ENCODE measurements around the gene ATP2A1. TPM values are rescaled to one million over a fixed set of nuclear protein-coding genes. Genes with fewer than 3 reads are reported as not detected.
"Not testable (repeated sequence)": the region's sequence is repeated elsewhere in the genome, so short reads cannot be mapped to it uniquely, and the experiment has no call there.

The ATP2A1 gene
- polyA plus RNA-seq, 1 experiment, result 0.50 TPM

DNA sequence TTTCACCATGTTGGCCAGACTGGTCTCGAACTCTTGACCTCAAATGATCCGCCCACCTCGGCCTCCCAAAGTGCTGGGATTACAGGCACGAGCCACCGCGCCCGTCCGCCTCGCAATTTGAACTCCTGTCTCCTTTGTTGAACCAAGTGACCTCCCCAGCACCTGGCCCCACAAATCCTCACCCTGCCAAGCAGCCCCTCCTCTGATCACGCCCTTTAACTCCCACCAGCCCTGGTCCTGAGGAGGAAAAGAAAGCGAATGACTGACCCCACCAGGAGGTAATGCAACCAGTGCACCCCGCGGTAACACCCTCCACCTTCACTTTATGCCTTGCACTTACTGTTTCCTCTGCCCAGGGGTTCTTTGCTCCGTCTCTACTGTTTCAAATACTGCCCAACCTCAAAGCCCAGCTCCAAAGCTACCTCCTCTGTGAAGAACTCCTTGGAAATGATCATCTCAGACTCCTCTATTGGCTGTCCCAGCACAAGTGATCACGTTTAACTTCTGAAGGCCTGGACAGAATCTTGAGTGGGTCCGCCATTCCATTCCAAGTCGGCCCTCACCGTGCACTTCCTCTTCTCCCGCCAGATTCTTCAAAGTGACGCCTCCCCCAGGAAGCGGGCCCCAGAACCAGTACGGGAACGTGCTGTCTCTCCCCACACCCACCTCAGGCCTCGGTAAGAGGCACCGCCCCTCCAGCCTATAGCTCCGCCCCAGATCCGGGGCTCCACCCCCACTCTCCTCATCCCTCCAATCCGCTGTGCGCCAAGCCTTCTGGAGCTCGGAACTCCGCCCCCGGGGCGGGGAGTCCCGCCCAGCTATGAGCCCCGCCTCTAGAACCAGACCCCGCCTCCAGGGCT, 57.9 kb downstream of the ATP2A1 start:
- TF ChIP-seq, protein P1, sequence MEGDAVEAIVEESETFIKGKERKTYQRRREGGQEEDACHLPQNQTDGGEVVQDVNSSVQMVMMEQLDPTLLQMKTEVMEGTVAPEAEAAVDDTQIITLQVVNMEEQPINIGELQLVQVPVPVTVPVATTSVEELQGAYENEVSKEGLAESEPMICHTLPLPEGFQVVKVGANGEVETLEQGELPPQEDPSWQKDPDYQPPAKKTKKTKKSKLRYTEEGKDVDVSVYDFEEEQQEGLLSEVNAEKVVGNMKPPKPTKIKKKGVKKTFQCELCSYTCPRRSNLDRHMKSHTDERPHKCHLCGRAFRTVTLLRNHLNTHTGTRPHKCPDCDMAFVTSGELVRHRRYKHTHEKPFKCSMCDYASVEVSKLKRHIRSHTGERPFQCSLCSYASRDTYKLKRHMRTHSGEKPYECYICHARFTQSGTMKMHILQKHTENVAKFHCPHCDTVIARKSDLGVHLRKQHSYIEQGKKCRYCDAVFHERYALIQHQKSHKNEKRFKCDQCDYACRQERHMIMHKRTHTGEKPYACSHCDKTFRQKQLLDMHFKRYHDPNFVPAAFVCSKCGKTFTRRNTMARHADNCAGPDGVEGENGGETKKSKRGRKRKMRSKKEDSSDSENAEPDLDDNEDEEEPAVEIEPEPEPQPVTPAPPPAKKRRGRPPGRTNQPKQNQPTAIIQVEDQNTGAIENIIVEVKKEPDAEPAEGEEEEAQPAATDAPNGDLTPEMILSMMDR (IDR thresholded peaks at IDR 0.05; ENCODE audit: low read depth, low read length), result no peak
- CTCF ChIA-PET, result interaction anchor here (0.5 to 1.8 kb wide), 2 partner anchors 9 to 744 kb away, joined by 3 to 14 read pairs; no protein-coding TSS in a partner anchor
- H3K27ac ChIP-seq (ENCODE audit: low read depth, low read length), result no peak overlapping the region
- POLR2A ChIA-PET, result no interaction called here
- H3K4me3 ChIP-seq (ENCODE audit: low read depth, low read length), result no peak overlapping the region
- peaks cover 7% of the 10 kb centered on the region; the same call in 1 of the 2 replicates for H3K9me3 ChIP-seq (ENCODE audit: control insufficient read depth, insufficient read depth, low read length)
- H3K27me3 ChIP-seq (ENCODE audit: control insufficient read depth, insufficient read depth, low read length), result no peaks in the 10 kb centered on the region
- DNase-seq (ENCODE audit: low read depth, low spot score), result no peak

GRCh38 chr16:28936784-28937155, 58.5 kb downstream of the ATP2A1 start:
- no peak for DNase-seq (ENCODE audit: low read depth, low spot score)
- Histone ChIP-seq H3K9me3 (ENCODE audit: control insufficient read depth, insufficient read depth, low read length) (peaks cover 7% of the 10 kb centered on the region; the same call in 1 of the 2 replicates), H3K27me3 (ENCODE audit: control insufficient read depth, insufficient read depth, low read length) (no peaks in the 10 kb centered on the region), H3K4me3 (ENCODE audit: low read depth, low read length) (no peak overlapping the region), H3K27ac (ENCODE audit: low read depth, low read length) (no peak overlapping the region)
- TF ChIP-seq, protein P1 (IDR thresholded peaks at IDR 0.05; ENCODE audit: low read depth, low read length), result no peak
- POLR2A ChIA-PET, result no interaction called here
- CTCF ChIA-PET, result interaction anchor here (1.8 kb wide), 1 partner anchor 8 kb away, joined by 14 read pairs; no protein-coding TSS in a partner anchor

GRCh38 chr16:28937222-28937876, 59.1 kb downstream of the ATP2A1 start:
- CTCF ChIA-PET, result no interaction called here
- TF ChIP-seq, protein P1 (IDR thresholded peaks at IDR 0.05; ENCODE audit: low read depth, low read length), result no peak

DNA sequence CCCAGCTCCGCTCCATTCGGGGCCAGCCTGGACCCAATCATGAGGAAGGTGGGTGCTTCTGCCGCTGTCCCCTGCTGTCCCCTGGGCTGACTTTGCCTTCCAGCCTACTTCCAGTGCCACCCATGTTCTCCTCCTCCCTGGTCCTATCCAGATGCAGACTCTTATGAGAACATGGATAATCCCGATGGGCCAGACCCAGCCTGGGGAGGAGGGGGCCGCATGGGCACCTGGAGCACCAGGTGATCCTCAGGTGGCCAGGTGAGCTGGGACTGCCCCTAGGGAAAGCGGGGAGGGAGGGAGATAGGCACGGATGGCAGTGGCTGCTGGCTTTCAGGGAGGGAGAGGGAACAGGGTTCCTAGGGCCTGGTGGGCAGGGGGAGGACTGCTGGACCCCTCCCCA, 60.4 kb downstream of the ATP2A1 start:
- CTCF ChIA-PET, result no interaction called here
- TF ChIP-seq, protein P1 (IDR thresholded peaks at IDR 0.05; ENCODE audit: low read depth, low read length), result no peak
- Histone ChIP-seq H3K27me3 (ENCODE audit: control insufficient read depth, insufficient read depth, low read length) (no peaks in the 10 kb centered on the region), H3K27ac (ENCODE audit: low read depth, low read length) (no peak overlapping the region), H3K4me3 (ENCODE audit: low read depth, low read length) (no peak overlapping the region), H3K9me3 (ENCODE audit: control insufficient read depth, insufficient read depth, low read length) (peaks cover 7% of the 10 kb centered on the region; the same call in 1 of the 2 replicates)
- no peak for DNase-seq (ENCODE audit: low read depth, low spot score)
- POLR2A ChIA-PET, result no interaction called here

More at GRCh38 chr16:28937222-28937876, 59.1 kb downstream of the ATP2A1 start:
- no peak overlapping the region for H3K4me3 ChIP-seq (ENCODE audit: low read depth, low read length)
- H3K27me3 ChIP-seq (ENCODE audit: control insufficient read depth, insufficient read depth, low read length), result no peaks in the 10 kb centered on the region
- POLR2A ChIA-PET, result no interaction called here
- DNase-seq (ENCODE audit: low read depth, low spot score), result no peak
- no peak overlapping the region for H3K27ac ChIP-seq (ENCODE audit: low read depth, low read length)
- H3K9me3 ChIP-seq (ENCODE audit: control insufficient read depth, insufficient read depth, low read length), result peaks cover 7% of the 10 kb centered on the region; the same call in 1 of the 2 replicates

- POLR2A ChIA-PET, result not testable (repeated sequence)
Observed at GRCh38 chr16:28939825-28940224, 61.5 kb downstream of the ATP2A1 start.

More at GRCh38 chr16:28939825-28940224, 61.5 kb downstream of the ATP2A1 start:
- H3K27me3 ChIP-seq (ENCODE audit: control insufficient read depth, insufficient read depth, low read length); H3K27ac ChIP-seq (ENCODE audit: low read depth, low read length); DNase-seq (ENCODE audit: low read depth, low spot score); H3K9me3 ChIP-seq (ENCODE audit: control insufficient read depth, insufficient read depth, low read length); CTCF ChIA-PET; H3K4me3 ChIP-seq (ENCODE audit: low read depth, low read length): not testable (repeated sequence)
